Ramos (cell line): ENCODE results near the gene PGAP2.
"Not testable (repeated sequence)": the region's sequence is repeated elsewhere in the genome, so short reads cannot be mapped to it uniquely, and the experiment has no call there.

Experiments
- in situ Hi-C: fragments of 300-500 bp; cut with MboI; formaldehyde crosslinking; loops from one replicate; pipeline ENCODE4 v1.14.3; 2022; ENCODE audit warnings: low sequenced_read_pairs; ENCODE audit not compliant: unreplicated experiment

PGAP2 gene

GRCh38 chr11:3853899-3854659, 45.7 kb downstream of the PGAP2 start:
- in situ Hi-C loops = no loop called here

- in situ Hi-C loops = no loop called here
Observed at GRCh38 chr11:3854660-3854976, 46.3 kb downstream of the PGAP2 start.

GRCh38 chr11:3854977-3855807, 46.8 kb downstream of the PGAP2 start, which contains the start of gene STIM1:
Gene STIM1, plus strand, starts transcription at chr11:3855664. Its CDS starts 607 bp downstream, at chr11:3856271.
- in situ Hi-C loops = no loop called here

GRCh38 chr11:3855808-3856491, 47.6 kb downstream of the PGAP2 start:
- in situ Hi-C loops = no loop called here

GRCh38 chr11:3856856-3857553, 48.6 kb downstream of the PGAP2 start:
- in situ Hi-C loops = no loop called here

- in situ Hi-C loops = no loop called here
Observed at GRCh38 chr11:3857628-3858027, 49.3 kb downstream of the PGAP2 start.

- in situ Hi-C loops = no loop called here
Observed at GRCh38 chr11:3859373-3859881, 51.1 kb downstream of the PGAP2 start.

GRCh38 chr11:3860375-3860774, 52.0 kb downstream of the PGAP2 start:
- in situ Hi-C loops = no loop called here

GRCh38 chr11:3860898-3861393, 52.6 kb downstream of the PGAP2 start:
- in situ Hi-C loops = not testable (repeated sequence)

GRCh38 chr11:3861683-3862082, 53.3 kb downstream of the PGAP2 start:
- in situ Hi-C loops = no loop called here

- in situ Hi-C loops = no loop called here
Observed at GRCh38 chr11:3865388-3866193, 57.2 kb downstream of the PGAP2 start.

- in situ Hi-C loops = no loop called here
Observed at GRCh38 chr11:3866206-3866605, 57.8 kb downstream of the PGAP2 start.

GRCh38 chr11:3866836-3867208, 58.5 kb downstream of the PGAP2 start:
- in situ Hi-C loops = no loop called here

GRCh38 chr11:3867209-3868091, 59.1 kb downstream of the PGAP2 start:
- in situ Hi-C loops = no loop called here

- in situ Hi-C loops = no loop called here
Observed at GRCh38 chr11:3873712-3874349, 65.5 kb downstream of the PGAP2 start.
